WTC11 (cell line): ENCODE measurements around the gene KRT6B. TPM values are rescaled to one million over a fixed set of nuclear protein-coding genes. Genes with fewer than 3 reads are reported as not detected.

Experiments used
- ATAC-seq: fragments of 200-7000 bp; cut with Tn5 transposase; 2 replicates; pipeline ENCODE4 v1.10.0; 2021; ENCODE audit warnings: mild to moderate bottlenecking, moderate library complexity
- CTCF ChIA-PET: fragments of 300-600 bp; sonication (Branson Sonifier 250); formaldehyde crosslinking; loops from one replicate; lab custom pipeline; 2021; ENCODE audit warnings: antibody characterized with exemption; lab: Charles Lee
- POLR2A ChIA-PET: fragments of 350-600 bp; sonication (Branson Sonifier 250); formaldehyde crosslinking; loops from one replicate; lab custom pipeline; 2021; ENCODE audit warnings: antibody characterized with exemption; lab: Charles Lee
- DNase-seq: peaks from one replicate; pipeline ENCODE4 v3.0.0; 2021; ENCODE audit warnings: low spot score
- H3K27ac Mint-ChIP-seq: 2 replicates; pipeline ENCODE4 v1.8.0; 2021; ENCODE audit warnings: mixed read lengths
- H3K27me3 Mint-ChIP-seq: 2 replicates; pipeline ENCODE4 v1.8.0; 2021; ENCODE audit warnings: low read depth, mild to moderate bottlenecking, moderate library complexity, mixed read lengths
- H3K36me3 Mint-ChIP-seq: 2 replicates; pipeline ENCODE4 v1.8.0; 2021; ENCODE audit warnings: mixed read lengths
- H3K4me1 Mint-ChIP-seq: 2 replicates; pipeline ENCODE4 v1.8.0; 2022; ENCODE audit warnings: mixed read lengths
- H3K4me3 Mint-ChIP-seq: 2 replicates; pipeline ENCODE4 v1.8.0; 2021; ENCODE audit warnings: mild to moderate bottlenecking, moderate library complexity, mixed read lengths
- H3K9me3 Mint-ChIP-seq: 2 replicates; pipeline ENCODE4 v1.8.0; 2021; ENCODE audit warnings: mixed read lengths
- ELF4 ChIP-seq: sonication (generic); formaldehyde crosslinking; IDR thresholded peaks from 2 replicates; pipeline ENCODE4 v1.8.1; 2022; ENCODE audit warnings: low read depth, mild to moderate bottlenecking, moderate library complexity, missing genetic modification reagents
- FOXJ3 ChIP-seq: sonication (generic); formaldehyde crosslinking; IDR thresholded peaks from 2 replicates; pipeline ENCODE4 v1.9.0; 2021; ENCODE audit warnings: missing genetic modification reagents, mild to moderate bottlenecking, borderline replicate concordance
- GRHL2 ChIP-seq: fragments of 250-450 bp; sonication (Bioruptor Pico); IDR thresholded peaks from 2 replicates; pipeline ENCODE4 v1.8.0; 2022; ENCODE audit warnings: mild to moderate bottlenecking, moderate library complexity; ENCODE audit not compliant: insufficient replicate concordance, severe bottlenecking
- GTF2I ChIP-seq: fragments of 250-450 bp; sonication (Bioruptor Pico); conservative IDR thresholded peaks from 2 replicates; pipeline ENCODE4 v1.4.0; 2021; ENCODE audit warnings: mild to moderate bottlenecking
- MXD4 ChIP-seq: fragments of 250-450 bp; sonication (Bioruptor Pico); IDR thresholded peaks from 2 replicates; pipeline ENCODE4 v1.8.0; 2021; ENCODE audit warnings: mild to moderate bottlenecking, moderate library complexity, borderline replicate concordance
- MYBL2 ChIP-seq: sonication (generic); formaldehyde crosslinking; IDR thresholded peaks from 2 replicates; pipeline ENCODE4 v1.8.1; 2023; ENCODE audit warnings: mild to moderate bottlenecking, moderate library complexity, missing genetic modification reagents
- NFYB ChIP-seq: sonication (generic); formaldehyde crosslinking; conservative IDR thresholded peaks from 2 replicates; pipeline ENCODE4 v1.8.0; 2022; ENCODE audit warnings: low read depth, missing genetic modification reagents
- NR1H2 ChIP-seq: sonication (generic); formaldehyde crosslinking; IDR thresholded peaks from 2 replicates; pipeline ENCODE4 v1.9.0; 2021; ENCODE audit warnings: mild to moderate bottlenecking, moderate library complexity, missing genetic modification reagents
- NR2C2 ChIP-seq: sonication (generic); formaldehyde crosslinking; IDR thresholded peaks from 2 replicates; pipeline ENCODE4 v1.8.0; 2022; ENCODE audit warnings: mild to moderate bottlenecking, missing genetic modification reagents
- NR3C1 ChIP-seq: sonication (generic); formaldehyde crosslinking; conservative IDR thresholded peaks from 2 replicates; pipeline ENCODE4 v1.8.1; 2023; ENCODE audit warnings: low read depth, mild to moderate bottlenecking, missing genetic modification reagents
- OVOL2 ChIP-seq: fragments of 250-450 bp; sonication (Bioruptor Pico); IDR thresholded peaks from 2 replicates; pipeline ENCODE4 v1.9.0; 2021; ENCODE audit warnings: mild to moderate bottlenecking, borderline replicate concordance
- RELA ChIP-seq: sonication (generic); formaldehyde crosslinking; IDR thresholded peaks from 2 replicates; pipeline ENCODE4 v1.8.1; 2022; ENCODE audit warnings: missing genetic modification reagents, mild to moderate bottlenecking, borderline replicate concordance
- SMAD3 ChIP-seq: sonication (generic); formaldehyde crosslinking; IDR thresholded peaks from 2 replicates; pipeline ENCODE4 v1.8.0; 2022; ENCODE audit warnings: missing genetic modification reagents, mild to moderate bottlenecking, borderline replicate concordance
- TCF7 ChIP-seq: sonication (generic); formaldehyde crosslinking; IDR thresholded peaks from 2 replicates; pipeline ENCODE4 v1.8.0; 2022; ENCODE audit warnings: mild to moderate bottlenecking, low read depth, missing genetic modification reagents, moderate library complexity
- TP53 ChIP-seq: sonication (generic); formaldehyde crosslinking; IDR thresholded peaks from 2 replicates; pipeline ENCODE4 v1.8.1; 2023; ENCODE audit warnings: mild to moderate bottlenecking, missing genetic modification reagents
- ZBTB21 ChIP-seq: sonication (generic); formaldehyde crosslinking; IDR thresholded peaks from 2 replicates; pipeline ENCODE4 v1.8.1; 2023; ENCODE audit warnings: mild to moderate bottlenecking, missing genetic modification reagents, borderline replicate concordance
- ZNF219 ChIP-seq: sonication (generic); formaldehyde crosslinking; IDR thresholded peaks from 2 replicates; pipeline ENCODE4 v1.8.0; 2023; ENCODE audit warnings: missing genetic modification reagents, mild to moderate bottlenecking, borderline replicate concordance
- ZNF396 ChIP-seq: fragments of 250-450 bp; sonication (Bioruptor Pico); IDR thresholded peaks from 2 replicates; pipeline ENCODE4 v1.8.0; 2021; ENCODE audit warnings: mild to moderate bottlenecking, moderate library complexity, borderline replicate concordance
- ZNF423 ChIP-seq: fragments of 250-450 bp; sonication (Bioruptor Pico); IDR thresholded peaks from 2 replicates; pipeline ENCODE4 v2.1.2; 2022; ENCODE audit warnings: mild to moderate bottlenecking, moderate library complexity
- ZNF671 ChIP-seq: fragments of 250-450 bp; sonication (Bioruptor Pico); IDR thresholded peaks from 2 replicates; pipeline ENCODE4 v1.8.0; 2021; ENCODE audit warnings: mild to moderate bottlenecking
- total RNA-seq: library from RNA; stranded (reverse); gene quantifications from 3 replicates; pipeline ENCODE4 v1.2.3, GENCODE V29; 2021
- TF ChIP-seq, protein P1 (sequence below): sonication (generic); formaldehyde crosslinking; IDR thresholded peaks from 2 replicates; pipeline ENCODE4 v1.8.0; 2022; ENCODE audit warnings: missing genetic modification reagents
- TF ChIP-seq, protein P2 (sequence below): sonication (generic); formaldehyde crosslinking; IDR thresholded peaks from 2 replicates; pipeline ENCODE4 v1.8.1; 2022; ENCODE audit warnings: missing genetic modification reagents, borderline replicate concordance
- TF ChIP-seq, protein P3 (sequence below): sonication (generic); formaldehyde crosslinking; IDR thresholded peaks from 2 replicates; pipeline ENCODE4 v1.8.0; 2022; ENCODE audit warnings: mild to moderate bottlenecking, missing genetic modification reagents
- TF ChIP-seq, protein P4 (sequence below): sonication (generic); formaldehyde crosslinking; conservative IDR thresholded peaks from 2 replicates; pipeline ENCODE4 v1.8.1; 2022; ENCODE audit warnings: mild to moderate bottlenecking, missing genetic modification reagents
- TF ChIP-seq, protein P5 (sequence below): sonication (generic); formaldehyde crosslinking; IDR thresholded peaks from 2 replicates; pipeline ENCODE4 v1.8.1; 2023; ENCODE audit warnings: mild to moderate bottlenecking, missing genetic modification reagents, moderate library complexity

The KRT6B gene
- total RNA-seq, 1 experiment from 2014 or later: not detected

DNA sequence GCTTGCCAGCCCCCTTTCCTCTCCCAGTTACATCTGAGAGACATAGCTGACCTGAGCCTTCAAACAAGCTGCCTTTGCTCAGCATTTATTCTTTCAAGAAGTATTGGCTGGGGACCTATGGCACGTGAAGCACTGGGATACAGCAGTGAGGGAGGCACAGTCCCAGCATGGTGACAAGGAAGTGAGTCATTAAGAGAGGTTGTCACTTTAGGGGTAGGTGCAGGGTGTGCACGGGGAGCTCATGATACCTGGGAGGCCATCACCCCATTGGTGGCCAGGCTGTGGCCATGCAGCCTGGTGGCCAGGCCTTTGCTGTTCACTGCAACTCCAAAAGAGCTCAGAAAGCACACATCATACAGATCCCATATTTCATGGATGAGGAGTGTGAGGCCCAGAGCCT, 12.1 kb downstream of the KRT6B start:
- ChIA-PET CTCF (interaction anchor here (1.9 kb wide), 1 partner anchor 44 kb away, joined by 6 read pairs; no protein-coding TSS in a partner anchor), POLR2A (no interaction called here)
- DNase-seq (no peak), ATAC-seq (no peak)
- no peaks in the 10 kb centered on the region for H3K27me3 Mint-ChIP-seq
- H3K4me1 Mint-ChIP-seq: peaks cover 23% of the 10 kb centered on the region
- no peak for TF ChIP-seq MXD4 (CRISPR knock-in tag)
- H3K9me3 Mint-ChIP-seq: no peaks in the 10 kb centered on the region
- no peak overlapping the region for H3K4me3 Mint-ChIP-seq
- no peak overlapping the region for H3K27ac Mint-ChIP-seq
- H3K36me3 Mint-ChIP-seq: no peaks in the 10 kb centered on the region

DNA sequence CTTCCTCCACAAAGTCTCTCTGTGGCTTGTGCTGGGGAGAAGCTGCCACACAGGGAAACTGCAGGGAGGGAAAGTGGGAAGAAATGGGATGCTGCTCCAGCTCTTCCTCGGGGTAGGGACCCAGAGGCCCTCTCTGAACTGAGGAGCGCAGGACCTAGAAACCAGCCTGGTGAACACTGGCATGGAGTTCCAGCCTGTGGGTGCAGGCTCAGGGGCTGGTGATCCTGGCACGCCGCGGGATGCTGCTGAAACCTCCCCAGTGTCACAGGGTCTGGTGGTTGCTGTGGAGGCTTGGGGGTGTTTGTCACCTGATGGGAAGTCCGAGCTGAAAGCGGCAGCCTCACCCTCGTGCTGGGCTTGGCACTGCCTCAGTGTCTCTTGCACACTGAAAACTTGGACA, 12.5 kb downstream of the KRT6B start:
- peaks cover 27% of the 10 kb centered on the region for H3K4me1 Mint-ChIP-seq
- no peak overlapping the region for H3K4me3 Mint-ChIP-seq
- CTCF ChIA-PET: interaction anchor here (1.9 kb wide), 1 partner anchor 43 kb away, joined by 6 read pairs; no protein-coding TSS in a partner anchor
- TF ChIP-seq TCF7 (no peak), NFYB (no peak), OVOL2 (CRISPR knock-in tag) (no peak), ELF4 (CRISPR knock-in tag) (no peak), GTF2I (CRISPR knock-in tag) (no peak)
- TF ChIP-seq, protein P1, sequence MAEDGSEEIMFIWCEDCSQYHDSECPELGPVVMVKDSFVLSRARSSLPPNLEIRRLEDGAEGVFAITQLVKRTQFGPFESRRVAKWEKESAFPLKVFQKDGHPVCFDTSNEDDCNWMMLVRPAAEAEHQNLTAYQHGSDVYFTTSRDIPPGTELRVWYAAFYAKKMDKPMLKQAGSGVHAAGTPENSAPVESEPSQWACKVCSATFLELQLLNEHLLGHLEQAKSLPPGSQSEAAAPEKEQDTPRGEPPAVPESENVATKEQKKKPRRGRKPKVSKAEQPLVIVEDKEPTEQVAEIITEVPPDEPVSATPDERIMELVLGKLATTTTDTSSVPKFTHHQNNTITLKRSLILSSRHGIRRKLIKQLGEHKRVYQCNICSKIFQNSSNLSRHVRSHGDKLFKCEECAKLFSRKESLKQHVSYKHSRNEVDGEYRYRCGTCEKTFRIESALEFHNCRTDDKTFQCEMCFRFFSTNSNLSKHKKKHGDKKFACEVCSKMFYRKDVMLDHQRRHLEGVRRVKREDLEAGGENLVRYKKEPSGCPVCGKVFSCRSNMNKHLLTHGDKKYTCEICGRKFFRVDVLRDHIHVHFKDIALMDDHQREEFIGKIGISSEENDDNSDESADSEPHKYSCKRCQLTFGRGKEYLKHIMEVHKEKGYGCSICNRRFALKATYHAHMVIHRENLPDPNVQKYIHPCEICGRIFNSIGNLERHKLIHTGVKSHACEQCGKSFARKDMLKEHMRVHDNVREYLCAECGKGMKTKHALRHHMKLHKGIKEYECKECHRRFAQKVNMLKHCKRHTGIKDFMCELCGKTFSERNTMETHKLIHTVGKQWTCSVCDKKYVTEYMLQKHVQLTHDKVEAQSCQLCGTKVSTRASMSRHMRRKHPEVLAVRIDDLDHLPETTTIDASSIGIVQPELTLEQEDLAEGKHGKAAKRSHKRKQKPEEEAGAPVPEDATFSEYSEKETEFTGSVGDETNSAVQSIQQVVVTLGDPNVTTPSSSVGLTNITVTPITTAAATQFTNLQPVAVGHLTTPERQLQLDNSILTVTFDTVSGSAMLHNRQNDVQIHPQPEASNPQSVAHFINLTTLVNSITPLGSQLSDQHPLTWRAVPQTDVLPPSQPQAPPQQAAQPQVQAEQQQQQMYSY: no peak
- TF ChIP-seq, protein P2, sequence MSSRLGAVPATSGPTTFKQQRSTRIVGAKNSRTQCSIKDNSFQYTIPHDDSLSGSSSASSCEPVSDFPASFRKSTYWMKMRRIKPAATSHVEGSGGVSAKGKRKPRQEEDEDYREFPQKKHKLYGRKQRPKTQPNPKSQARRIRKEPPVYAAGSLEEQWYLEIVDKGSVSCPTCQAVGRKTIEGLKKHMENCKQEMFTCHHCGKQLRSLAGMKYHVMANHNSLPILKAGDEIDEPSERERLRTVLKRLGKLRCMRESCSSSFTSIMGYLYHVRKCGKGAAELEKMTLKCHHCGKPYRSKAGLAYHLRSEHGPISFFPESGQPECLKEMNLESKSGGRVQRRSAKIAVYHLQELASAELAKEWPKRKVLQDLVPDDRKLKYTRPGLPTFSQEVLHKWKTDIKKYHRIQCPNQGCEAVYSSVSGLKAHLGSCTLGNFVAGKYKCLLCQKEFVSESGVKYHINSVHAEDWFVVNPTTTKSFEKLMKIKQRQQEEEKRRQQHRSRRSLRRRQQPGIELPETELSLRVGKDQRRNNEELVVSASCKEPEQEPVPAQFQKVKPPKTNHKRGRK (CRISPR knock-in tag): no peak
- ATAC-seq (no peak), DNase-seq (no peak)
- POLR2A ChIA-PET: no interaction called here
- H3K36me3 Mint-ChIP-seq: no peaks in the 10 kb centered on the region
- H3K27ac Mint-ChIP-seq: no peak overlapping the region
- no peaks in the 10 kb centered on the region for H3K27me3 Mint-ChIP-seq
- H3K9me3 Mint-ChIP-seq: no peaks in the 10 kb centered on the region

DNA sequence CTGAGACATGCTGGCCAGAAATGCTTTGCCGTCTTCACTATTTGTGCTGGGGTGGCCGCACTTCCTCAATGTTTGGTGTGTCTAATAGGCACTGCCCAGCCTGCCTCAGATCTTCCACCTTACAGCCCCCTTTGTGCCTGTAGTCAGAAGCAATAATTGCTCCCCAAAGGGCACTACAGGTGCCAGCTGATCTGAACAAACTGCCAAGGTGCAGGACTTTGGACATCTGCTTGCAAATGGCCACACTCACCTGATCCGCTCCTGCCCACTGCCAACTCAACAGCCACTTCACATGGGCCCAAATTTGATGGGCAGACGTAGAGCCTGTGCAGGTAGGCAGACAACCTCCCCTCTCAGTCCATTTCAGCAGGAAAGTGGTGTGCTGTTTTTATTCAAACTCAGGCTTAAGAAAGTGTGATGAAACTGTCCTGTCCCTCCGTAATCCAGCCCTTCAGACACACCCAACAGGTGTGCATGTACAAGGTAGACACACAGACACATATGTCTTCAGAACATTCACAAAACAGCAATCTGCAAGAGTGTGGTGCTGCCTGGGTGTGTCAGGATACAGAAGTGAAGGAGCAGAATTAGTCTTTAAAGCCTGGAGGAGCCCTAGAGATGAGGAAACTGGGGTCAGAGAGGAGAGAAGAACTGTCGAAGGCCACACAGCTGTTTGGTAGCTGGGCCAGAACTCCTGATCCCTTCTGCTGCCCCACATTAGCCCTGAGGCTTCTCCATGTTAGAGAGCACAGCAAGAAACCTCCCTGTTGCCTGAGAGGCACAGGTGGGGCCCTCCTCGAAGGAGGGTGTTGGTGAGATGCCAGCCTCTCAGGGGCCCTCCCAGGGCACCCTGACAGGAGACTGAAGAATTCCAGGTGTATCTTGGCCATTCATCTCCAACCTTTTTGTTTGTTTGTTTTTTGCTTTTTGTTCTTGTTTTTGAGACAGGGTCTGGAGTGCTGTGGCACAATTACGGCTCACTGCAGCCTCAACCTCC, 13.3 kb downstream of the KRT6B start:
- Mint-ChIP-seq H3K27me3 (no peaks in the 10 kb centered on the region), H3K4me1 (peaks cover 30% of the 10 kb centered on the region), H3K27ac (no peak overlapping the region), H3K9me3 (no peaks in the 10 kb centered on the region), H3K36me3 (no peaks in the 10 kb centered on the region)
- CTCF ChIA-PET: no interaction called here
- no peak for DNase-seq
- POLR2A ChIA-PET: no interaction called here
- TF ChIP-seq FOXJ3 (no peak), MYBL2 (CRISPR knock-in tag) (no peak), NR3C1 (CRISPR knock-in tag) (no peak), GTF2I (CRISPR knock-in tag) (no peak), TP53 (no peak), RELA (no peak), ZNF396 (CRISPR knock-in tag) (no peak), ZNF219 (CRISPR knock-in tag) (no peak), NR1H2 (CRISPR knock-in tag) (no peak), ZNF423 (CRISPR knock-in tag) (no peak), NR2C2 (no peak), ZNF671 (no peak), GRHL2 (CRISPR knock-in tag) (no peak), SMAD3 (CRISPR knock-in tag) (no peak), ZBTB21 (no peak)
- TF ChIP-seq, protein P3, sequence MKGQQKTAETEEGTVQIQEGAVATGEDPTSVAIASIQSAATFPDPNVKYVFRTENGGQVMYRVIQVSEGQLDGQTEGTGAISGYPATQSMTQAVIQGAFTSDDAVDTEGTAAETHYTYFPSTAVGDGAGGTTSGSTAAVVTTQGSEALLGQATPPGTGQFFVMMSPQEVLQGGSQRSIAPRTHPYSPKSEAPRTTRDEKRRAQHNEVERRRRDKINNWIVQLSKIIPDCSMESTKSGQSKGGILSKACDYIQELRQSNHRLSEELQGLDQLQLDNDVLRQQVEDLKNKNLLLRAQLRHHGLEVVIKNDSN (CRISPR knock-in tag): no peak
- TF ChIP-seq, protein P4, sequence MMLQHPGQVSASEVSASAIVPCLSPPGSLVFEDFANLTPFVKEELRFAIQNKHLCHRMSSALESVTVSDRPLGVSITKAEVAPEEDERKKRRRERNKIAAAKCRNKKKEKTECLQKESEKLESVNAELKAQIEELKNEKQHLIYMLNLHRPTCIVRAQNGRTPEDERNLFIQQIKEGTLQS (CRISPR knock-in tag): no peak
- TF ChIP-seq, protein P5, sequence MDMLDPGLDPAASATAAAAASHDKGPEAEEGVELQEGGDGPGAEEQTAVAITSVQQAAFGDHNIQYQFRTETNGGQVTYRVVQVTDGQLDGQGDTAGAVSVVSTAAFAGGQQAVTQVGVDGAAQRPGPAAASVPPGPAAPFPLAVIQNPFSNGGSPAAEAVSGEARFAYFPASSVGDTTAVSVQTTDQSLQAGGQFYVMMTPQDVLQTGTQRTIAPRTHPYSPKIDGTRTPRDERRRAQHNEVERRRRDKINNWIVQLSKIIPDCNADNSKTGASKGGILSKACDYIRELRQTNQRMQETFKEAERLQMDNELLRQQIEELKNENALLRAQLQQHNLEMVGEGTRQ: no peak
- TF ChIP-seq, all 79 proteins: peak for 0
- ATAC-seq: no peak
- H3K4me3 Mint-ChIP-seq: no peak overlapping the region
